ENCODE results near the gene BCL2L11. TPM values are rescaled to one million over a fixed set of nuclear protein-coding genes. Genes with fewer than 3 reads are reported as not detected.

Gene BCL2L11
- total and polyA plus RNA-seq, 7 donors, result 8.3 to 30.0 (median 16.0) TPM

DNA sequence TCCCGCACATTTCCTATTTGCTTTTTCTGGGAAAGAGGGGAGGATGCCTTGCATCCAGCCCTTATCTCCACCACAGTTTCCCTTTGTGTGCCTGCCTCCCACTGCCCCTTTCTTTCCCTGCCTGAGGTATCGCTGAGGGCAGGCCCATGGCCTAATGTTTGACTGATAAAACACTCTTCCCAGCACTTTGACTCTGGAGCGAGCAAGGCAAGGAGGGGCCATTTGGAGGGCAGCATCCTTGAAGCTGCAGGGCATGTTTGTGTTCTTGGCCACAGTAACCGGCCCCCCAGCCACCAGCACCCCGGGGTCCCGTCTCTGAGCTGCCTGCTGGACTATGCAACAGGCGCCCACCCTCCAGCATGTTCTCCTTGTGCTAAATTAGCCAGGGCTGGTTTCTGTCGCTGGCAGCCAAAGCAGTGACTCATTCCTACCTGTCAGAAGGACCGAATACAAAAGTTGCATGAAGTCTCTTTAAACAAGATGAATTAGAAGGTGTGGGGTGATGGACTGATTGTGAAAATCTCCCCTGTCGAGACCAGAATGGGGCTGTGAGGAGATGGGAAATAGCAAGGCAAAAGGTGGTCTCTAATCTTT, 50.7 kb downstream of the BCL2L11 start:
- no peaks in the 10 kb centered on the region for H3K36me3 ChIP-seq
- no peak overlapping the region for H3K4me3 ChIP-seq
- 85 to 87% methylated on average over 10 of the region's 10 CpGs for WGBS, 2 donors
- intact Hi-C loops (cut with DNase I), result no loop called here
- TF ChIP-seq EP300 (IDR thresholded peaks at IDR 0.05) (no peak), POLR2AphosphoS5 (IDR thresholded peaks at IDR 0.05) (no peak), POLR2A (IDR thresholded peaks at IDR 0.05) (no peak)
- TF ChIP-seq, protein P1, sequence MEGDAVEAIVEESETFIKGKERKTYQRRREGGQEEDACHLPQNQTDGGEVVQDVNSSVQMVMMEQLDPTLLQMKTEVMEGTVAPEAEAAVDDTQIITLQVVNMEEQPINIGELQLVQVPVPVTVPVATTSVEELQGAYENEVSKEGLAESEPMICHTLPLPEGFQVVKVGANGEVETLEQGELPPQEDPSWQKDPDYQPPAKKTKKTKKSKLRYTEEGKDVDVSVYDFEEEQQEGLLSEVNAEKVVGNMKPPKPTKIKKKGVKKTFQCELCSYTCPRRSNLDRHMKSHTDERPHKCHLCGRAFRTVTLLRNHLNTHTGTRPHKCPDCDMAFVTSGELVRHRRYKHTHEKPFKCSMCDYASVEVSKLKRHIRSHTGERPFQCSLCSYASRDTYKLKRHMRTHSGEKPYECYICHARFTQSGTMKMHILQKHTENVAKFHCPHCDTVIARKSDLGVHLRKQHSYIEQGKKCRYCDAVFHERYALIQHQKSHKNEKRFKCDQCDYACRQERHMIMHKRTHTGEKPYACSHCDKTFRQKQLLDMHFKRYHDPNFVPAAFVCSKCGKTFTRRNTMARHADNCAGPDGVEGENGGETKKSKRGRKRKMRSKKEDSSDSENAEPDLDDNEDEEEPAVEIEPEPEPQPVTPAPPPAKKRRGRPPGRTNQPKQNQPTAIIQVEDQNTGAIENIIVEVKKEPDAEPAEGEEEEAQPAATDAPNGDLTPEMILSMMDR (IDR thresholded peaks at IDR 0.05), result no peak
- H3K4me1 ChIP-seq, result peaks cover 0 to 7% (median 3%) of the 10 kb centered on the region in 4 donors
- H3K27me3 ChIP-seq, result peaks cover 0 to 4% (median 0%) of the 10 kb centered on the region in 3 donors
- no peak overlapping the region for H3K27ac ChIP-seq
- DNase-seq, result no peak
- no peaks in the 10 kb centered on the region for H3K9me3 ChIP-seq

DNA sequence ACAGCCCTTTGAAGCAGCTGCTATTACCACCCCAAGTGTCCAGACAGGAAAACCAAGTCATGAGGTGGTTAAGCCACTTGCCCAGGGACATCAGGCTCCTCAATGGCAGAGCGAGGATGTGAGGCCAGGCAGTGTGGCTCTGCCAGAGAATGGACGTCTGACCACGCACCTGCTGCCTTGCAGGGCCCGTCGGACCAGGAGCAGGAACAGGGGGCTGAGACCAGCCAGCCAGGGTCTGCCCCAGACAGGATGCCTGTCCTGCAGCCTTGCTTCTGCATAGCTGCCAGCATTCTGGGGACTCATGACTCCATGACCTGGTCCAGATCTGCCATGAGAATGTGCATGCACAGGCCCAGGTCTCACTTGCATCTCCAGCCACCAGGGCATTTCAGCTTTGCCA, 52.0 kb downstream of the BCL2L11 start:
- H3K4me3 ChIP-seq, result no peak overlapping the region
- no peaks in the 10 kb centered on the region for H3K9me3 ChIP-seq
- no peak overlapping the region for H3K27ac ChIP-seq
- no peak for DNase-seq
- H3K27me3 ChIP-seq, result peaks cover 0 to 4% (median 0%) of the 10 kb centered on the region in 3 donors
- 94 to 96% methylated on average over 5 of the region's 5 CpGs for WGBS, 2 donors
- H3K36me3 ChIP-seq, result no peaks in the 10 kb centered on the region
- H3K4me1 ChIP-seq, result peaks cover 0 to 7% (median 3%) of the 10 kb centered on the region in 4 donors
- intact Hi-C loops (cut with DNase I), result no loop called here
- TF ChIP-seq POLR2A (IDR thresholded peaks at IDR 0.05) (no peak), EP300 (IDR thresholded peaks at IDR 0.05) (no peak), POLR2AphosphoS5 (IDR thresholded peaks at IDR 0.05) (no peak)
- TF ChIP-seq, protein P1 (IDR thresholded peaks at IDR 0.05), result no peak

DNA sequence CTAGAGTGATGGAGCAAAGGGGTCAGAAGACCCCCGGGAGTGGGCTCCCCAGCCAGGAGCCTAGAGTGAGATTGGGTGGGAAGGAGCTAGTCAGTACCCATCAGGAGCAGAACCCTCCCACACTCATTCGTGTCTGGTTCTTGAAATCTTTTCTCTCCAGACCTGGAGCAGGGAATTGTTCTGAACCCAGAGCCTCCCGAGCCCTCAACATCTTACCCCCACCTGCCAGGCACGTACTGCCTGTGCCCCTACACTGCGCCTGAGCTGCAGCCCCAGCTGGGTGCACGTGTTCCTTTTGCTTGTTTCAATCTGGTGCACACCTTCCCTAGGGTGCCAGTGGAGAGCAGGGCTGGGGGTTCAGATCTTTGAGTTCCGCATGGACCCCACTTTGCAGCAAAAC, 52.6 kb downstream of the BCL2L11 start:
- no peak for DNase-seq
- peaks cover 0 to 4% (median 2%) of the 10 kb centered on the region in 4 donors for H3K4me1 ChIP-seq
- intact Hi-C loops (cut with DNase I), result no loop called here
- no peaks in the 10 kb centered on the region for H3K36me3 ChIP-seq
- peaks cover 0 to 4% (median 0%) of the 10 kb centered on the region in 3 donors for H3K27me3 ChIP-seq
- H3K4me3 ChIP-seq, result no peak overlapping the region
- no peaks in the 10 kb centered on the region for H3K9me3 ChIP-seq
- 93 to 97% methylated on average over 7 of the region's 7 CpGs for WGBS, 2 donors
- H3K27ac ChIP-seq, result no peak overlapping the region
- TF ChIP-seq, protein P1 (IDR thresholded peaks at IDR 0.05), result no peak
- TF ChIP-seq POLR2A (IDR thresholded peaks at IDR 0.05) (no peak), EP300 (IDR thresholded peaks at IDR 0.05) (no peak), POLR2AphosphoS5 (IDR thresholded peaks at IDR 0.05) (no peak)

DNA sequence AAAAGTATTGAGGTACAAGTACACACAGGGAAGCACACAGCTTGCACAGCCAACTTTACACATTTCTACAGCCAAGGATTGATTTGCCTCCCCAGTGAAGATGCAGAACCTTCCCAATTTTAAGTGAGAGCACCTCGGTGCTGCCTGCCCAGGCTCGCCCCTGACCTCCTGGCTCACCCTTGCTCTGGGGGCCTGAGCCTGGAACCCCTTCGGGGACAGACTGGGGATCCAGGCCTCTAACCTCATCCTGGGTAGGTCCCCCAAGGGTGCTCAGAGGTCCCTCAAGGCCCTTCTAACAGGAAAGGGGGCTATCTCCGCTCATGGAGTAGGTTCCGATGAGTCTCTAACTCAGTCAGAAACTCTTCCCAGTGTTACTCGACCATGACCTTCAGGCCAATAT, 53.1 kb downstream of the BCL2L11 start:
- 95 to 96% methylated on average over 6 of the region's 6 CpGs for WGBS, 2 donors
- no peak overlapping the region for H3K4me3 ChIP-seq
- H3K9me3 ChIP-seq, result no peaks in the 10 kb centered on the region
- no peak overlapping the region for H3K27ac ChIP-seq
- peaks cover 0 to 4% (median 0%) of the 10 kb centered on the region in 3 donors for H3K27me3 ChIP-seq
- H3K36me3 ChIP-seq, result no peaks in the 10 kb centered on the region
- intact Hi-C loops (cut with DNase I), result no loop called here
- TF ChIP-seq, protein P1 (IDR thresholded peaks at IDR 0.05), result no peak
- TF ChIP-seq POLR2AphosphoS5 (IDR thresholded peaks at IDR 0.05), result no peak
- TF ChIP-seq EP300 (IDR thresholded peaks at IDR 0.05), result no peak
- no peak for TF ChIP-seq POLR2A (IDR thresholded peaks at IDR 0.05)
- no peak for DNase-seq
- peaks cover 0 to 2% (median 0%) of the 10 kb centered on the region in 4 donors for H3K4me1 ChIP-seq

DNA sequence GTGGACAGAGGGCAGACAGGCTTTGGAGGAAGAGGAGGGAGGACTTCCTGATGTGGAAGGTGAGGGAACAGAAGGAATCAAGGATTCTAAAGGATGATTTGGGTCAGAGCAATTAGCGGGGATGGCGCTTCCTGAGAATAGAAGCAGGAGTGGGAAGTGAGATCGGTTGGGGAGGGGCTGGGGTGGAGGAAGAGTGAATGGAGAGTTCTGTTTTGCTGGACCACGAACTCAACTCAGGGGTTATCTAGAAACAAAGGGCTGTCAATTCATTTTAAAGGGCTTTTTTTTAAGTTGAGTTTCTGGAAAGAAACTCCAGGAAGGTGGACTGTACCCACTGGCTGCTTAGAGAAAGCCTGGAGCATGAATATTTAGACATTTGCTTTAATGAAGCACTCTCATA, 54.9 kb downstream of the BCL2L11 start:
- TF ChIP-seq POLR2A (IDR thresholded peaks at IDR 0.05) (no peak), EP300 (IDR thresholded peaks at IDR 0.05) (no peak), POLR2AphosphoS5 (IDR thresholded peaks at IDR 0.05) (no peak)
- TF ChIP-seq, protein P1 (IDR thresholded peaks at IDR 0.05), result no peak
- H3K4me3 ChIP-seq, result no peak overlapping the region
- intact Hi-C loops (cut with DNase I), result no loop called here
- peaks cover 0 to 11% (median 8%) of the 10 kb centered on the region in 4 donors for H3K4me1 ChIP-seq
- H3K9me3 ChIP-seq, result no peaks in the 10 kb centered on the region
- no peak overlapping the region for H3K27ac ChIP-seq
- H3K27me3 ChIP-seq, result peaks cover 0 to 4% (median 0%) of the 10 kb centered on the region in 3 donors
- DNase-seq, result no peak
- H3K36me3 ChIP-seq, result no peaks in the 10 kb centered on the region
- 89 to 90% methylated on average over 4 of the region's 4 CpGs for WGBS, 2 donors

All from sigmoid colon (tissue), 7 donors.